Gastrocnemius medialis (tissue), 4 donors: ENCODE results near the gene ALKBH8.

Experiments
- CTCF ChIP-seq, 5 experiments: fragments of 450-650 bp in 3 of 5; fragments of 200-600 bp in 2 of 5; sonication (generic) in 2 of 5; IDR thresholded peaks in 4 of 5; conservative IDR thresholded peaks in 1 of 5; 1 replicate in 4 of 5; 2 replicates in 1 of 5; pipeline ENCODE4 v1.5.1; 2016 to 2019; ENCODE audit warnings: antibody characterized with exemption in 5 of 5, mild to moderate bottlenecking in 3 of 5, moderate library complexity in 3 of 5
- POLR2A ChIP-seq, 2 donors: fragments of 450-650 bp; IDR thresholded peaks; one replicate each; pipeline ENCODE4 v1.6.1; 2017; ENCODE audit warnings: antibody characterized with exemption in 2 of 2, mild to moderate bottlenecking in 2 of 2, moderate library complexity in 2 of 2

GRCh38 chr11:107581147-107581546 is 15.6 kb upstream of the ALKBH8 start:
- TF ChIP-seq CTCF (IDR thresholded peaks at IDR 0.05 in 4 of 5, conservative IDR thresholded peaks at IDR 0.05 in 1 of 5) (no peak), POLR2A (IDR thresholded peaks at IDR 0.05) (no peak)
